Measurements from ENCODE around the gene TBX1.
A peak's percentile ranks its signal among the peaks of the same experiment; 100 is the strongest.

TBX1 gene

DNA sequence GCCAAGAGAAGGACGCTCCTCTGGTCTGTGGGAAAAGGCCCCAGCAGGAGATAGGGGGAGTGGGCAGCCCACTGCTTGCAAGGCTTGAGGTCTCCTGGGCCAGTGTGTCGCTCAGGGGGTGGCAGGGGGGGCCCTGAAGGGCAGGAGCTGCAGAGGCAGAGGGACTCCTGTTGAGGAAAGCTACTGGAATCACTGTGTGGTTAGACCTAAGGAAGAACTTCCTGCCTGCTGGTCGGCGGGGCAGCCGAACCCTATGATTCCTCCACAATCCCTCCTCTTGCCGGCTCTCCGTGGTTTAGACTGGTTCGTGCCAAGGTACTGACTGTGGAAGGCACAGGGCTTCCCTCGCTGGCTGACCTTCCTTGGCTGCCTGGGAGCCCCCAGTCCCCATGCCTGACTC, 31.1 kb upstream of the TBX1 start:
- no peak for ATAC-seq (ENCODE audit: insufficient read depth, low read depth)
- Histone ChIP-seq H3K4me2 (ENCODE audit: insufficient read depth, low read length) (no peak overlapping the region), H3K27ac (ENCODE audit: low read length) (no peak overlapping the region), H3K27me3 (ENCODE audit: insufficient read depth, low read length, poor library complexity) (no peaks in the 10 kb centered on the region), H3K4me3 (ENCODE audit: low read depth in 1 of 2, low read length in 2 of 2) (no peak overlapping the region), H3K9ac (ENCODE audit: low read depth, low read length) (no peak overlapping the region), H3K79me2 (ENCODE audit: insufficient read depth, low read length) (no peaks in the 10 kb centered on the region), H4K20me1 (ENCODE audit: insufficient read depth, low read length) (no peaks in the 10 kb centered on the region), H3K9me3 (ENCODE audit: insufficient read depth, low read length, severe bottlenecking) (no peaks in the 10 kb centered on the region), H2AFZ (ENCODE audit: low read depth, low read length) (no peak overlapping the region), H3K4me1 (ENCODE audit: insufficient read depth, low read length) (peaks cover 13% of the 10 kb centered on the region), H3K36me3 (ENCODE audit: insufficient read depth, low read length) (no peaks in the 10 kb centered on the region)
- no peak for TF ChIP-seq EZH2 (IDR thresholded peaks at IDR 0.05; ENCODE audit: borderline replicate concordance, low read depth, low read length, severe bottlenecking)
- TF ChIP-seq, protein P1, sequence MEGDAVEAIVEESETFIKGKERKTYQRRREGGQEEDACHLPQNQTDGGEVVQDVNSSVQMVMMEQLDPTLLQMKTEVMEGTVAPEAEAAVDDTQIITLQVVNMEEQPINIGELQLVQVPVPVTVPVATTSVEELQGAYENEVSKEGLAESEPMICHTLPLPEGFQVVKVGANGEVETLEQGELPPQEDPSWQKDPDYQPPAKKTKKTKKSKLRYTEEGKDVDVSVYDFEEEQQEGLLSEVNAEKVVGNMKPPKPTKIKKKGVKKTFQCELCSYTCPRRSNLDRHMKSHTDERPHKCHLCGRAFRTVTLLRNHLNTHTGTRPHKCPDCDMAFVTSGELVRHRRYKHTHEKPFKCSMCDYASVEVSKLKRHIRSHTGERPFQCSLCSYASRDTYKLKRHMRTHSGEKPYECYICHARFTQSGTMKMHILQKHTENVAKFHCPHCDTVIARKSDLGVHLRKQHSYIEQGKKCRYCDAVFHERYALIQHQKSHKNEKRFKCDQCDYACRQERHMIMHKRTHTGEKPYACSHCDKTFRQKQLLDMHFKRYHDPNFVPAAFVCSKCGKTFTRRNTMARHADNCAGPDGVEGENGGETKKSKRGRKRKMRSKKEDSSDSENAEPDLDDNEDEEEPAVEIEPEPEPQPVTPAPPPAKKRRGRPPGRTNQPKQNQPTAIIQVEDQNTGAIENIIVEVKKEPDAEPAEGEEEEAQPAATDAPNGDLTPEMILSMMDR (IDR thresholded peaks at IDR 0.05; ENCODE audit: borderline replicate concordance, extremely low read depth, low read length, poor library complexity, severe bottlenecking) = no peak
- DNase-seq = no peak

DNA sequence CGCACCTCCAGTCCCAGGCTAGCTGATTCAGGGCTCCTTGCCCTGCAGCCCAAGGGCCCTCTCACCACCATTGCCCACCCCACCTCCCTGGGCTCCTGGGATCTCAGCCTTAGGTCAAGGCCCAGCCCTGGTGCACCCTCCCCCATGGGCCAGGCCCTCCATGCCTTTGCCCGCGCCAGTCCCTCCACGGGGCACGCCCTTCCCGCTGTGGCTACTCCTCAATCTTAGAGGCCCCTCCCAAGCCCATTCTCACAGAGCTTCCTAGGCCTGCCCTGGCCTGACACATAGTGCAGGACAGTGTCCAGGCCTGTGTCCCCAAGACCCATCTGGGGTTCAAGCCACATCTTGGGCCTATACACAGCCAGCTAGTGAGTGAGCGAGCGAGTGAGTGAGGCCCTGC, 30.4 kb upstream of the TBX1 start:
- TF ChIP-seq, protein P1 (IDR thresholded peaks at IDR 0.05; ENCODE audit: borderline replicate concordance, extremely low read depth, low read length, poor library complexity, severe bottlenecking) = no peak
- no peak for TF ChIP-seq EZH2 (IDR thresholded peaks at IDR 0.05; ENCODE audit: borderline replicate concordance, low read depth, low read length, severe bottlenecking)
- H2AFZ ChIP-seq (ENCODE audit: low read depth, low read length) = peak overlapping the region; percentile 91

DNA sequence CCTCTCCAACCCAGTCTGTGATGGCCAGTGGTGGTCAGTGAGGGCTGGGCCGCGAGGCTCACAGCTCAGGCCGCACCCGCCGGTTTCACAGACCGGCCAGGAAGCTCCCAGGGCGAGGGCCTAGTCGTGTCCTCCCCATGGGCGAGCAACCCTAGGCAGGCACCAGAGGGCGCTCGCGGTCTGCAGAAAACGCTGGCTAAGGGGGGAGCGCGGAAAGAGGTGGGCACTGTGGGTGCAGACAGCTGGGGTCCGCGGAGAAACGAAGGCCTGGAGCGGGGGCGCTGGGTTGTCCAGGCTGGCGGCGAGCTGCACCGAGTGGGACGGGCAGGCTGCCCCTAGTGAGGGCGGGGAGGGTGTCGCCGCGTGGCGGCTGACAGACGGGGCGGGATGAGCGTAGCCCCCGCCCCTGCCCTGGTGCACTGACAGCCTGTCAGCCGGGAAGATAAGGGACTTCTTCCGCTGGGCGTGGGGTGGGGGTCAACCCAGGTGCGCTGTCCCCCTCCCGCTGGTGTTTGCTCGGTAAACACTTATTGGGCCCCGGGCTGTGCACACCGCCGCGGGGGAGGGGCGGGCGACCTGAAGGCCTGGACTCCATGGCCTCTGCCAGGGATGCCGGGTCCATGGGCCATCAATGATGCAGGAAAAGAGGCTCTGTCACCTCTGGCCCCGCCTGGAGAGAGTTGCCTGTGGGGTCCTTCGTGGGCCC, 29.8 kb upstream of the TBX1 start:
- Histone ChIP-seq H4K20me1 (ENCODE audit: insufficient read depth, low read length) (no peaks in the 10 kb centered on the region), H3K4me2 (ENCODE audit: insufficient read depth, low read length) (peak overlapping the region; percentile 91), H3K4me3 (ENCODE audit: low read depth in 1 of 2, low read length in 2 of 2) (peak overlapping the region; percentile 15 to 65; a peak in 3 of 4 replicates), H3K4me1 (ENCODE audit: insufficient read depth, low read length) (peaks cover 13% of the 10 kb centered on the region), H3K27ac (ENCODE audit: low read length) (peak overlapping the region; percentile 72), H3K27me3 (ENCODE audit: insufficient read depth, low read length, poor library complexity) (no peaks in the 10 kb centered on the region), H3K36me3 (ENCODE audit: insufficient read depth, low read length) (no peaks in the 10 kb centered on the region), H3K79me2 (ENCODE audit: insufficient read depth, low read length) (no peaks in the 10 kb centered on the region), H3K9me3 (ENCODE audit: insufficient read depth, low read length, severe bottlenecking) (no peaks in the 10 kb centered on the region), H3K9ac (ENCODE audit: low read depth, low read length) (peak overlapping the region; percentile 58), H2AFZ (ENCODE audit: low read depth, low read length) (peak overlapping the region; percentile 91)
- ATAC-seq (ENCODE audit: insufficient read depth, low read depth) = peak; percentile 91
- TF ChIP-seq, protein P1 (IDR thresholded peaks at IDR 0.05; ENCODE audit: borderline replicate concordance, extremely low read depth, low read length, poor library complexity, severe bottlenecking) = peak; percentile 100
- TF ChIP-seq EZH2 (IDR thresholded peaks at IDR 0.05; ENCODE audit: borderline replicate concordance, low read depth, low read length, severe bottlenecking) = no peak
- peak; percentile 87 for DNase-seq

More for the DNA sequence above, 30.4 kb upstream of the TBX1 start:
- Histone ChIP-seq H3K9ac (ENCODE audit: low read depth, low read length) (peak overlapping the region; percentile 58), H3K4me3 (ENCODE audit: low read depth in 1 of 2, low read length in 2 of 2) (peak overlapping the region in 1 of 2 experiments; percentile 65; a peak in 2 of 4 replicates), H3K4me1 (ENCODE audit: insufficient read depth, low read length) (peaks cover 13% of the 10 kb centered on the region), H4K20me1 (ENCODE audit: insufficient read depth, low read length) (no peaks in the 10 kb centered on the region), H3K9me3 (ENCODE audit: insufficient read depth, low read length, severe bottlenecking) (no peaks in the 10 kb centered on the region), H3K27me3 (ENCODE audit: insufficient read depth, low read length, poor library complexity) (no peaks in the 10 kb centered on the region), H3K4me2 (ENCODE audit: insufficient read depth, low read length) (peak overlapping the region; percentile 91), H3K36me3 (ENCODE audit: insufficient read depth, low read length) (no peaks in the 10 kb centered on the region), H3K27ac (ENCODE audit: low read length) (peak overlapping the region; percentile 72), H3K79me2 (ENCODE audit: insufficient read depth, low read length) (no peaks in the 10 kb centered on the region)
- DNase-seq = no peak
- ATAC-seq (ENCODE audit: insufficient read depth, low read depth) = peak; percentile 2; the same call in 1 of the 3 replicates

All from DND-41 (cell line).